Vagina (tissue), 2 donors: ENCODE data around the gene PRRG2.

Experiments
- POLR2A ChIP-seq, 2 donors: fragments of 450-650 bp; IDR thresholded peaks; one replicate each; pipeline ENCODE4 v1.6.1; 2017; ENCODE audit warnings: antibody characterized with exemption in 2 of 2, mild to moderate bottlenecking in 2 of 2, moderate library complexity in 2 of 2
- TF ChIP-seq, protein P1 (sequence below), 3 experiments: fragments of 450-650 bp in 2 of 3; fragments of 200-600 bp in 1 of 3; sonication (generic) in 1 of 3; IDR thresholded peaks; one replicate each; pipeline ENCODE4 v1.5.1; 2017 to 2019; ENCODE audit warnings: antibody characterized with exemption in 3 of 3, mild to moderate bottlenecking in 2 of 3, moderate library complexity in 2 of 3

DNA sequence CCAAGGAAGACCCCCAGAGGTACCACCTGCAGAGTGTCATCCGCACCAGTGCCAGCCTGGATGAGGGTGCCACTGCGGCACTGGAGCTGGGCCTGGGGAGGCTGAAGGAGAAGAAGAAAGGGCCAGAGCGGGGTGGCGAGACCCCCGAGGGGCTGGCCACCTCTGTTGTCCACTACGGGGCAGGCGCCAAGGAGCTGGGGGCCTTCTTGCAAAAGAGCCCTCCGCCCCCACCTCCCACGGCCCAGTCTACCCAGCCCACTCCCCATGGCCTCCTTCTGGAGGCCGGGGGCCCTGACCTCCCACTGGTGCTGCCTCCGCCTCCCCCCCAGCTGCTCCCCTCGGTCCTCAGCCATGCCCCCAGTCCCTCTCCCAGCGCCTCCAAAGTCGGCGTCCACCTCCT lies 15.3 kb downstream of the PRRG2 start:
- TF ChIP-seq, protein P1, sequence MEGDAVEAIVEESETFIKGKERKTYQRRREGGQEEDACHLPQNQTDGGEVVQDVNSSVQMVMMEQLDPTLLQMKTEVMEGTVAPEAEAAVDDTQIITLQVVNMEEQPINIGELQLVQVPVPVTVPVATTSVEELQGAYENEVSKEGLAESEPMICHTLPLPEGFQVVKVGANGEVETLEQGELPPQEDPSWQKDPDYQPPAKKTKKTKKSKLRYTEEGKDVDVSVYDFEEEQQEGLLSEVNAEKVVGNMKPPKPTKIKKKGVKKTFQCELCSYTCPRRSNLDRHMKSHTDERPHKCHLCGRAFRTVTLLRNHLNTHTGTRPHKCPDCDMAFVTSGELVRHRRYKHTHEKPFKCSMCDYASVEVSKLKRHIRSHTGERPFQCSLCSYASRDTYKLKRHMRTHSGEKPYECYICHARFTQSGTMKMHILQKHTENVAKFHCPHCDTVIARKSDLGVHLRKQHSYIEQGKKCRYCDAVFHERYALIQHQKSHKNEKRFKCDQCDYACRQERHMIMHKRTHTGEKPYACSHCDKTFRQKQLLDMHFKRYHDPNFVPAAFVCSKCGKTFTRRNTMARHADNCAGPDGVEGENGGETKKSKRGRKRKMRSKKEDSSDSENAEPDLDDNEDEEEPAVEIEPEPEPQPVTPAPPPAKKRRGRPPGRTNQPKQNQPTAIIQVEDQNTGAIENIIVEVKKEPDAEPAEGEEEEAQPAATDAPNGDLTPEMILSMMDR (IDR thresholded peaks at IDR 0.05) = no peak
- no peak for TF ChIP-seq POLR2A (IDR thresholded peaks at IDR 0.05)
